ENCODE measurements around the gene NDRG2.
"Not testable (repeated sequence)": the region's sequence is repeated elsewhere in the genome, so short reads cannot be mapped to it uniquely, and the experiment has no call there.

DNA sequence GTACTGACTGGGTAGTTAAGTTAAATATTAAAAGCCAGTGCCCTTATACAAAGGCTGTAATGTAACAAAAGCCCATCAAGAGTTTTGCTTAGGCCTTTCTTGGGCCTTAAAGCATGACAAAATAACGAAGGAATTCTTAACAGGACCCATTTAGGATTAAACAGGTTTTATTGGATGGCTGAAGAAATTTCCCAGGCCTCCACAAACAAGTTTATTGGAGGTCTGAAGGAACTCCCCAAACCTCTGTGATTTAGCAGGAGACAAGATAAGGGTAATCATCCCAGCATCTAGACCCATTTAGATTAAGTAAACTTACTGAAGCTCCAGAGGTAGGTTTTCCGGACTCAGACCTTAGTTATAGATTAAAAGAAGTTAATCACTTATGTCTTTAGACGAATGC, 15.1 kb downstream of the NDRG2 start:
- TF ChIP-seq, protein P1, sequence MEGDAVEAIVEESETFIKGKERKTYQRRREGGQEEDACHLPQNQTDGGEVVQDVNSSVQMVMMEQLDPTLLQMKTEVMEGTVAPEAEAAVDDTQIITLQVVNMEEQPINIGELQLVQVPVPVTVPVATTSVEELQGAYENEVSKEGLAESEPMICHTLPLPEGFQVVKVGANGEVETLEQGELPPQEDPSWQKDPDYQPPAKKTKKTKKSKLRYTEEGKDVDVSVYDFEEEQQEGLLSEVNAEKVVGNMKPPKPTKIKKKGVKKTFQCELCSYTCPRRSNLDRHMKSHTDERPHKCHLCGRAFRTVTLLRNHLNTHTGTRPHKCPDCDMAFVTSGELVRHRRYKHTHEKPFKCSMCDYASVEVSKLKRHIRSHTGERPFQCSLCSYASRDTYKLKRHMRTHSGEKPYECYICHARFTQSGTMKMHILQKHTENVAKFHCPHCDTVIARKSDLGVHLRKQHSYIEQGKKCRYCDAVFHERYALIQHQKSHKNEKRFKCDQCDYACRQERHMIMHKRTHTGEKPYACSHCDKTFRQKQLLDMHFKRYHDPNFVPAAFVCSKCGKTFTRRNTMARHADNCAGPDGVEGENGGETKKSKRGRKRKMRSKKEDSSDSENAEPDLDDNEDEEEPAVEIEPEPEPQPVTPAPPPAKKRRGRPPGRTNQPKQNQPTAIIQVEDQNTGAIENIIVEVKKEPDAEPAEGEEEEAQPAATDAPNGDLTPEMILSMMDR (IDR thresholded peaks at IDR 0.05) = not testable (repeated sequence)
- not testable (repeated sequence) for TF ChIP-seq POLR2A (IDR thresholded peaks at IDR 0.05)

All from thyroid gland (tissue), 4 donors.